IMR-90 (cell line): ENCODE data around the gene CTDP1. TPM values are rescaled to one million over a fixed set of nuclear protein-coding genes. Genes with fewer than 3 reads are reported as not detected.

Experiments used
- ATAC-seq: fragments of 200-7000 bp; cut with Tn5 transposase; 2 replicates; pipeline ENCODE4 v1.9.1; 2020; ENCODE audit warnings: low read depth, mild to moderate bottlenecking, moderate library complexity
- BruUV-seq: library from RNA; stranded (reverse); fragments of 400-500 nt; replicated peaks from 2 replicates; lab custom pipeline; 2021; lab: Mats Ljungman, UMichigan
- CTCF ChIA-PET: fragments of 300-600 bp; formaldehyde crosslinking; extraction: SDS; loops from one replicate; lab custom pipeline; 2021; ENCODE audit warnings: antibody characterized with exemption; lab: Yijun Ruan, JAX
- POLR2A ChIA-PET: fragments of 300-600 bp; sonication (Branson Sonifier 250); formaldehyde crosslinking; loops from one replicate; lab custom pipeline; 2022; ENCODE audit warnings: antibody characterized with exemption; ENCODE audit not compliant: unreplicated experiment; lab: Charles Lee
- DNase-seq: peaks from one replicate; pipeline ENCODE4 v3.0.0; 2013
- H2AFZ ChIP-seq: replicated peaks from 2 replicates; pipeline ENCODE3; 2013; ENCODE audit warnings: low read length, mild to moderate bottlenecking; ENCODE audit not compliant: poor library complexity
- H2AK5ac ChIP-seq: 2 replicates; pipeline ENCODE4 v1.6.1; 2013; ENCODE audit warnings: low read depth, low read length, inconsistent platforms
- H2AK9ac ChIP-seq: replicated peaks from 2 replicates; pipeline ENCODE3; 2013; ENCODE audit warnings: mild to moderate bottlenecking, low read depth, low read length, moderate library complexity; ENCODE audit not compliant: poor library complexity
- H2BK120ac ChIP-seq: 2 replicates; pipeline ENCODE4 v1.6.1; 2013; ENCODE audit warnings: low read depth, low read length, inconsistent platforms
- H2BK15ac ChIP-seq: 3 replicates; pipeline ENCODE4 v1.6.1; 2013; ENCODE audit warnings: low read depth, low read length, inconsistent platforms
- H2BK20ac ChIP-seq: 2 replicates; pipeline ENCODE4 v1.6.1; 2013; ENCODE audit warnings: low read depth, mild to moderate bottlenecking, inconsistent platforms, low read length, moderate library complexity
- H2BK5ac ChIP-seq: 2 replicates; pipeline ENCODE4 v1.6.1; 2013; ENCODE audit warnings: mild to moderate bottlenecking, low read depth, low read length, inconsistent platforms; ENCODE audit not compliant: poor library complexity, severe bottlenecking
- H3K14ac ChIP-seq: replicated peaks from 2 replicates; pipeline ENCODE4 v1.6.1; 2013; ENCODE audit warnings: low read depth, low read length, inconsistent platforms
- H3K18ac ChIP-seq: 2 replicates; pipeline ENCODE4 v1.6.1; 2013; ENCODE audit warnings: low read depth, low read length, control low read depth
- H3K23ac ChIP-seq: 2 replicates; pipeline ENCODE4 v1.6.1; 2013; ENCODE audit warnings: low read depth, low read length, inconsistent platforms
- H3K27ac ChIP-seq: 2 replicates; pipeline ENCODE4 v1.5.1; 2013; ENCODE audit warnings: mild to moderate bottlenecking, control low read depth, low read length; ENCODE audit not compliant: insufficient read depth
- H3K27me3 ChIP-seq: 2 replicates; pipeline ENCODE4 v1.6.1; 2013; ENCODE audit warnings: low read length; ENCODE audit not compliant: control insufficient read depth, insufficient read depth
- H3K36me3 ChIP-seq: 2 replicates; pipeline ENCODE4 v1.6.1; 2013; ENCODE audit warnings: low read length, mixed read lengths; ENCODE audit not compliant: control insufficient read depth, insufficient read depth
- H3K4ac ChIP-seq: 2 replicates; pipeline ENCODE4 v1.6.1; 2013; ENCODE audit warnings: low read depth, low read length, inconsistent platforms
- H3K4me1 ChIP-seq: 2 replicates; pipeline ENCODE4 v1.6.1; 2013; ENCODE audit warnings: low read length, mixed read lengths; ENCODE audit not compliant: control insufficient read depth, insufficient read depth
- H3K4me2 ChIP-seq: 2 replicates; pipeline ENCODE4 v1.6.1; 2013; ENCODE audit warnings: low read depth, mild to moderate bottlenecking, control low read depth, low read length, moderate library complexity
- H3K4me3 ChIP-seq: 2 replicates; pipeline ENCODE4 v1.5.1; 2013; ENCODE audit warnings: low read depth, mild to moderate bottlenecking, control low read depth, low read length, moderate library complexity; ENCODE audit not compliant: insufficient read depth
- H3K56ac ChIP-seq: 2 replicates; pipeline ENCODE4 v1.6.1; 2013; ENCODE audit warnings: low read length, inconsistent platforms; ENCODE audit not compliant: insufficient read depth; ENCODE audit errors: extremely low read depth
- H3K79me1 ChIP-seq, 2 experiments: 2 replicates each; pipeline ENCODE4 v1.6.1; 2013; ENCODE audit warnings: low read length in 2 of 2, inconsistent platforms in 1 of 2, low read depth in 1 of 2
- H3K9ac ChIP-seq: 2 replicates; pipeline ENCODE4 v1.6.1; 2013; ENCODE audit warnings: low read depth, low read length, control low read depth
- H3K9me1 ChIP-seq: 2 replicates; pipeline ENCODE4 v1.6.1; 2013; ENCODE audit warnings: low read length, inconsistent platforms; ENCODE audit not compliant: insufficient read depth
- H3K9me3 ChIP-seq: 2 replicates; pipeline ENCODE4 v1.6.1; 2013; ENCODE audit warnings: low read length; ENCODE audit not compliant: control insufficient read depth, insufficient read depth
- H4K20me1 ChIP-seq: 2 replicates; pipeline ENCODE4 v1.6.1; 2013; ENCODE audit warnings: low read length, inconsistent platforms; ENCODE audit not compliant: insufficient read depth
- H4K5ac ChIP-seq: 2 replicates; pipeline ENCODE4 v1.6.1; 2013; ENCODE audit warnings: mild to moderate bottlenecking, low read depth, low read length, control low read depth
- H4K8ac ChIP-seq, 2 experiments: 2 replicates each; pipeline ENCODE4 v1.6.1; 2013; ENCODE audit warnings: low read depth in 2 of 2, low read length in 2 of 2, control low read depth in 1 of 2, inconsistent platforms in 1 of 2
- H4K91ac ChIP-seq: 2 replicates; pipeline ENCODE4 v1.6.1; 2013; ENCODE audit warnings: low read depth, low read length, inconsistent platforms; ENCODE audit not compliant: insufficient read depth
- CHD1 ChIP-seq: IDR thresholded peaks from 2 replicates; pipeline ENCODE4 v1.6.1; 2012; ENCODE audit warnings: low read depth, low read length, improper control_type of control experiment
- FOS ChIP-seq: fragments of 150-350 bp; IDR thresholded peaks from 2 replicates; pipeline ENCODE4 v1.6.1; 2016; ENCODE audit warnings: low read depth, low read length
- POLR2A ChIP-seq: IDR thresholded peaks from 2 replicates; pipeline ENCODE4 v1.6.1; 2012; ENCODE audit warnings: mild to moderate bottlenecking, low read depth, low read length
- WGBS, 2 experiments: methylation state at CpG; one replicate each; pipeline versions ENCODE4 v1.1.5 to v1.1.7; 2013; ENCODE audit warnings: missing lambda C conversion rate in 2 of 2; ENCODE audit not compliant: insufficient read length in 1 of 2; ENCODE audit errors: extremely low coverage in 2 of 2; 5-methylcytosine and 5-hydroxymethylcytosine counted together
- dilution Hi-C: fragments of 300-500 bp; cut with HindIII; formaldehyde crosslinking; loops from one replicate; pipeline ENCODE4 v1.14.3; 2018; ENCODE audit warnings: low sequenced_read_pairs; ENCODE audit not compliant: unreplicated experiment
- in situ Hi-C: fragments of 300-500 bp; cut with MboI; formaldehyde crosslinking; loops from 3 replicates; pipeline ENCODE4 v1.14.3; 2019; ENCODE audit warnings: low sequenced_read_pairs, inconsistent platforms, mixed read lengths
- intact Hi-C: fragments of 100-400 bp; cut with micrococcal nuclease; formaldehyde crosslinking; loops from 2 replicates; pipeline ENCODE4 v1.10.0; 2022
- polyA plus RNA-seq, 3 experiments: library from polyadenylated mRNA; depleted of rRNA; stranded (reverse); fragments of >200 nt; gene quantifications; 2 replicates each; pipeline ENCODE4 v1.2.3, GENCODE V29; 2012; ENCODE audit warnings: low replicate concordance in 1 of 3
- total RNA-seq: library from RNA; depleted of rRNA; stranded (reverse); fragments of >200 nt; gene quantifications from 2 replicates; pipeline ENCODE4 v1.2.3, GENCODE V29; 2012

Gene CTDP1
- total and polyA plus RNA-seq, 2 of the 4 experiments (the other 2 are of a cell fraction) = 13.4 to 17.6 TPM

DNA sequence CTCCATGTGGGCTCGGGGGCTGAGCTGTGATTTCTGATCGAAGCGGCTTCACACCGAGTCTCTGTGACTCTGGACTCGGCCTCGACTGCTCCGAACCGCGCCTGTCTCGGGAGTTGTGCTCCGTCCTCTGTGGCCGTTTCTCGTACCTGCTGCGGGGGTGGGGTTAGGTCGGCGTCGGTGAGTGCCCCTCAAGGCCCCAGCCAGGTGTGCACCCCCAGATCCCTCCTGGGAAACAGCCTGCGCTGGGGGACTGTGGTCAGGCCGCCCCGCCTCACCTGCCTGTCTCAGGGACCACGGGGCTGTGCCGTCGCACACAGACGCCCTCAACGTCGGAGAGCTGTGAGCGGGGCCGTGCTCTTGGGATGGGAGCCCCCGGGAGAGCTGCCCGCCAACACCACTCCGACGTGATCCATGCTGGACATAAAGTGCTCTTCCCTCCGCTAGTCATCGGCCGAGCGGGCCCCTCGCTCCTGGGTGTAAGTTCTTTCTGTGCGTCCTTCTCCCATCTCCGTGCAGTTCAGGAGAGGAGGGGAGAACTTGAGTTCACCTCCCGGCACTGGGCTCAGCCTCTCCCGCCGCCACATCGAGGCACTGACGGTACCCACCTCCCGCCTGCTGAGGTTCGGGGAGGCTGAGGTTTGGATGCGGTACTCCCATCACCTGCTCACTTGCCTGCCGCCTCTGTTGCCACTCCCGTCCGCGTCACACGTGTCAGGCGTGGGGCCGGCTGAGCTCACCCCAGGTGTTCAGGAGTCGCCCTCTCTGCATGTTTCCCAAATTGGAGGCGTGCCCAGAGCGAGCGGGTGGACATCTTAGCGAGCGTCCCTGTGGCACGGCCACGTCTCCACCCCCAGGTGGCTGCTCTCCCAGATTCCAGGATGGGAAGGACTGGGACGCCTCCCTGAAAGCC is 55.7 kb downstream of the CTDP1 start:
- DNase-seq (no peak), ATAC-seq (no peak)
- in situ Hi-C loops (no loop called here), intact Hi-C loops (no loop called here), dilution Hi-C loops (no loop called here)
- Histone ChIP-seq H3K79me1 (peaks cover 28 to 31% of the 10 kb centered on the region in 2 experiments), H3K27me3 (no peaks in the 10 kb centered on the region), H2BK5ac (no peak overlapping the region), H3K18ac (no peak overlapping the region), H3K27ac (no peak overlapping the region), H3K4me1 (no peaks in the 10 kb centered on the region), H2AK9ac (no peak overlapping the region), H2BK120ac (no peak overlapping the region), H4K8ac (no peak overlapping the region), H3K14ac (no peak overlapping the region), H3K9me3 (peaks cover 26% of the 10 kb centered on the region), H2BK20ac (no peak overlapping the region), H3K9me1 (no peaks in the 10 kb centered on the region), H3K4me2 (no peak overlapping the region), H4K20me1 (no peaks in the 10 kb centered on the region), H2BK15ac (no peak overlapping the region), H3K36me3 (peaks cover 69% of the 10 kb centered on the region), H4K91ac (no peak overlapping the region), H3K9ac (no peak overlapping the region), H2AFZ (no peak overlapping the region), H3K23ac (no peak overlapping the region), H3K4ac (no peak overlapping the region), H3K4me3 (no peak overlapping the region), H2AK5ac (no peak overlapping the region), H4K5ac (no peak overlapping the region), H3K56ac (no peak overlapping the region)
- ChIA-PET POLR2A (no interaction called here), CTCF (no interaction called here)
- TF ChIP-seq CHD1 (no peak), FOS (no peak), POLR2A (no peak)
- no TSS peak for BruUV-seq
- WGBS, 2 experiments = 94% methylated on average over 42 of the region's 63 CpGs; no CpG with 5 or more reads in 1 of the 2 experiments
